WTC11 (cell line): ENCODE data around the gene SMLR1.

Experiments
- FOXK1 ChIP-seq: sonication (generic); formaldehyde crosslinking; IDR thresholded peaks from 2 replicates; pipeline ENCODE4 v1.8.0; 2022; ENCODE audit warnings: mild to moderate bottlenecking, moderate library complexity, missing genetic modification reagents
- TF ChIP-seq, protein P1 (sequence below): fragments of 200-600 bp; IDR thresholded peaks from 2 replicates; pipeline ENCODE4 v1.8.0; 2022; ENCODE audit warnings: antibody characterized with exemption

DNA sequence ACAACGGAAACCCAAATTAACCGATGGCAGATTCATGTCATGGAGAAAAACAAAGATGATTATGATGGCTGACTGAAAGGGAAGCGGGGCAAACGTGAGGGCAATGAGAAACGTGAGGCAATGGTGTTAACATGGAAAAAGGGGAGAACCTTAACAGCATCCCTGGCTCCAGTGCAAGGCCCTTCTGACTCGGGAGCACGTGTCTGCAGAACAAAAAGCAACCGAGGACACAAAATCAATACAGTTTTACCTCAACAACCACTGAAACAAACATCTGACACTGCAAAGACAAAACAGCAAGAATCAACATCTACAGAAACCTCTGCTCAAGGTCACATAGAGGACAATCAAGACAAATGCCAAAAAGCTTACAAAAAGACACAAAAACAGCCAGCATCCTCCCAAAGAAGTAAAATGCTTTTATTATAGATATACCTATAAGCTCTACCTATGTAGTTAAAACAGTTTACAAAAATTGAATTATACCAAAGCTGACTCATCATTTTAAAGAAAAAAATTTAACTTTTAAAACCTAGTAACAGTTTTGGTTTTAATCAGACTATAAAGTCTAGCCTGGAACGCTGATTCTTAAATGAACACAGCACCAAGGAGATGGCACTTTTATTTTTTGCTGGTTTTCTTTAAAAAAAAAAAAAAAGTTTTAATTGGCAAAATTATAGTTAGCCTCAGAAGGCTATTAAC is 43.1 kb downstream of the SMLR1 start:
- TF ChIP-seq, protein P1, sequence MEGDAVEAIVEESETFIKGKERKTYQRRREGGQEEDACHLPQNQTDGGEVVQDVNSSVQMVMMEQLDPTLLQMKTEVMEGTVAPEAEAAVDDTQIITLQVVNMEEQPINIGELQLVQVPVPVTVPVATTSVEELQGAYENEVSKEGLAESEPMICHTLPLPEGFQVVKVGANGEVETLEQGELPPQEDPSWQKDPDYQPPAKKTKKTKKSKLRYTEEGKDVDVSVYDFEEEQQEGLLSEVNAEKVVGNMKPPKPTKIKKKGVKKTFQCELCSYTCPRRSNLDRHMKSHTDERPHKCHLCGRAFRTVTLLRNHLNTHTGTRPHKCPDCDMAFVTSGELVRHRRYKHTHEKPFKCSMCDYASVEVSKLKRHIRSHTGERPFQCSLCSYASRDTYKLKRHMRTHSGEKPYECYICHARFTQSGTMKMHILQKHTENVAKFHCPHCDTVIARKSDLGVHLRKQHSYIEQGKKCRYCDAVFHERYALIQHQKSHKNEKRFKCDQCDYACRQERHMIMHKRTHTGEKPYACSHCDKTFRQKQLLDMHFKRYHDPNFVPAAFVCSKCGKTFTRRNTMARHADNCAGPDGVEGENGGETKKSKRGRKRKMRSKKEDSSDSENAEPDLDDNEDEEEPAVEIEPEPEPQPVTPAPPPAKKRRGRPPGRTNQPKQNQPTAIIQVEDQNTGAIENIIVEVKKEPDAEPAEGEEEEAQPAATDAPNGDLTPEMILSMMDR, result no peak
- TF ChIP-seq FOXK1, result no peak
